Stimulated activated CD4-positive, alpha-beta T cell treated with anti-CD3 and anti-CD28 coated beads, Interleukin-1b, Interleukin-23, amount 100 ng/mL, for 4 hours (primary cell): ENCODE data around the gene OTUD1.
A peak's percentile ranks its signal among the peaks of the same experiment; 100 is the strongest.

Experiments used
- DNase-seq, 2 donors: peaks; one replicate each; pipeline ENCODE4 v3.0.0-alpha.2; 2020; ENCODE audit warnings: low read depth in 2 of 2

OTUD1 gene

DNA sequence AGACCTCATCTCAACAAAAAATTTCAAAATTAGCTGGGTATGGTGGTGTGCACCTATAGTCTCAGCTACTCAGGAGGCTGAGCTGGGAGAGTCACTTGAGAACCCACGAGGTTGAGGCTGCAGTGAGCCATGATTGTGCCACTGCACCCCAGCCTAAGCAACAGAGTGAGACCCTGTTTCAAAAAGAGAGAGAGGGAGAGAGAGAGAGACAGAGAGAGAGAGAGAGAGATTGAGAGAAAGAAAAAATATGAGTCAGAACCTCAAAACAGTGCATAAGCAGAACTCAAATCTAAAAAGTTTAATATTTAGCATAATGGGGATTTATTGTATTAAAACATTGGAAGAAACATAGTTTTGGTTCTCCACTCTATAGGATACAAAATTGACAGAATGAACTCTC, 17.5 kb upstream of the OTUD1 start:
- no peak for DNase-seq

DNA sequence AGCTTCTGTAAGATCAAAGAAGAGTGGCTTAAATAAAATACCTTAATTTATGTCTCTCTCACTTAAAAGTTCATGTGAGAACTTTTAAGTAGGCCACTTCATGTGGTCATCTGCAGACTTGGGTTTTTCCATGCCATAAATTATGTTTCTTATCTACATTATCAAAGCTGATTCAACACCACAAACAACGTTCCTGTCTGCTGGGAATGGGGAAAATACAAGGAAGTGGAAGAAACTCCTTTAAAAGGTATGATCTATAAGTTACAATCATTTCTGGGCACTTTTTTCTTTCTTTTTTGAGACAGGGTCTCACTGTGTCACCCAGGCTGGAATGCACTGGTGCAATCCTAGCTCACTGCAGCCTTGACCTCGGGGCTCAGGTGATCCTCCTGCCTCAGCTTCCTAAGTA, 16.9 kb upstream of the OTUD1 start:
- DNase-seq, result no peak

DNA sequence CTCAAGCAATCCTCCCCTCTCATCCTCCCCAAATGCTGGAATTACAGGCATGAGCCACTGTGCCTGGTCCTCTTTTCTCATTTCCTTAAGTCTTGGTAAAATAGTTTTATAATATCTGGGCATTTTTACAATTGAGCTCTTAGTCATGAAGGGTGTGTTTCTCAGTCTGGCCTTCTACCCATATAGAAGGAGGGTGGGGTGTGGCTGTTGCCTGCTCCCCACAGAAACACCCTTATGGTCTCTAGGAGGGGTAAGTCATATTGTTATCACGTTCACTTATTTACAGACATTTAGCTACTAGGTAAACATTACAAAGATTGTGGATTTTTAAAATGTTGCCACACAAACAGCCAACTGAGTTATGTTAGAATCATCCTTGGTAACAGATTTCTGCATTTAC, 6.7 kb upstream of the OTUD1 start:
- no peak for DNase-seq

DNA sequence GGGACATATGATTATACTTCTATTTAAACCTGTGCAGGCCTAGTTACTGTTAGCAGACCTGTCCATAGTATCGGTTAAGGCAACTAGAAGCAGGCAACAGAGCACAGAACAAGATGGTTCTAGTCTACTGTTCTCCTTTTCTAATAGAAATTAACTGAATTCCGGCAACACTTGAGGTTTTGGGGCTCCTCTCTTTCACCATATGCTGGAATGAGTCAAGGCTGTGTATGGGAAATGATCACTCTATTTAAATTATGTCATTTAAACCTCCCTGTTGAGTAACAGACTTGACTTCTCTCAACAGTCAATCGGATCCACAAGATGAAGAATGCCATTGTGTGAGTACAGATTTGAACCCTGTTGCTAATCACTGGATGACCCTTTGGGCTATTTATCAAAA, 6.2 kb upstream of the OTUD1 start:
- DNase-seq, result no peak

DNA sequence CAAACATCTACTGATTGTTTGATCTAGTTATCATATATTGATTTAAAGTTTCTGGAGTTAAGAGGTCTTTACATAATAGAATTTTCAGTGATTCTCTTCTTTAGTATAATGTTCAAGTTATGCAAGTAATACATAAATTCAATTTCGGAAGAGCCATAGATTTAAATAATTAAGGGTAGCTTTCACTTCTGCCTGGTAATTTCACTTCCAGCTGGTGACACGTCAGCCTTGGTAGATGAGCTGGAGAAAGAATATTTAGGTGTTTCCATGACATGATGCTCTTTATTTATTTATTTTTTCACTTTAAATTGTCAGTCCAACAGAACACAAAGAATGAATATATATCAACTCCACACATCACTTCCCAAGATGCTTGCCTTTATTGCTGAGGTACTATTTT, 5.2 kb upstream of the OTUD1 start:
- DNase-seq, result no peak

DNA sequence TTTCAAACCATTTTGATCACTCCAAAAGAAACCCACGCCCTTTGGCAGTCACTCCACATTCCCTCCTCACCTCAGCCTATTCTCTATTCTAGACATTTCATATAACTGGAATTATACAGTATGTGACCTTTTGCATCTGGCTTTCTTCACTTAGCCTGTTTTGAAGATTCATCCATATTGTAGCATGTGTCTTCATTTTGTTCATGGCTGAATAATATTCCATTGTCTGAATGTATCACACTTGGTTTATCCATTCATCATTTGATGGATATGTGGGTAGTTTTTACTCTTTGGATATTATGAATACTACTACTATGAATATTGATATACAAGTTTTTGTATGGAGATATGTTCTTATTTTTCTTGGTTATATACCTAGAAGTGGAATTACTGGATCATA, 3.5 kb upstream of the OTUD1 start:
- DNase-seq, result no peak

DNA sequence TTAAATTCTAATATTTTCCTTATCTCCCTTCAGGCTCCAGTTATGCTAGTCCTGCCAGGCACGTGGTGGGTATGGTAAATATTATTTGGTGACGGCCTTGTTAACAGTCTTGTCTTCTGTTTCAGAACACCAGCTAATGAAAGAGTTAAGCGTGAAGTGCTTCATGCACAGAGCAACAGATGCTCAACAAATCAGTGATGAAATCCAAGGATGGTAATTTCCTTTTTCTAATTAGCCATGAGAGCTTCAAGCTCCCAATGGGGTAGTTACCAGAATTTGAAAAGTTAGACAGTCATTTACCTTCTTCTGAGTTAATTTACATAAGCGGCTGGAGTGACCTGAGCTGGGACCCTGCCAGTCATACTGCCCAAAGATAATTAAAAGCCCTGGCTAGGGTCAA, 1.9 kb upstream of the OTUD1 start:
- no peak for DNase-seq

DNA sequence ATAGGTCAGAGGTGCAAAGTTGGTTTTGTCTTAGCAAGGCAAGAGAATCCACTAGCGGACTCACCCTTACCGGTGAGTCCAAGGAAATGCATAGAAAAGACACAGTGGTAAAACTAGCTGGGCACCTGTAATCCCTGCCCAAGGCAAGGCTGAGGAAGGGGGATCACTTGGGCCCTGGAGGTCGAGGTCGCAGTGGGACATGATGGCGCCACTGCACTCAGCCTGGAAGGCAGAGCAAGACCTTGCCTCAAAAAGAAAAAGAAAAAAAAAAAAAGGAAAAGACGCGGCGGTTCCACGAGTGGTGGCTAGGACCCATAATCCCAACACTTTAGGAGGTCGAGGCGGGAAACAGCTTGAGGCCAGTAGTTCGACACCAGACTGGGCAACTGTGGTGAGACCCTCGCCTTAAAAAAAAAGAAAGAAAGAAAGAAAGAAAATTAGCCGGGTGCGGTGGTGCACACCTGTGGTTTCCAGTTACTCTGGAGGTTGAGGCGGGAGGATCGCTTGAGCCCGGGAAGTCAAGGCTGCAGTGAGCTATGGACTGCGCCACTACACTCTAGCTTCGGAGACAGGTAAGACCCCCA, 820 bp upstream of the OTUD1 start:
- no peak for DNase-seq

DNA sequence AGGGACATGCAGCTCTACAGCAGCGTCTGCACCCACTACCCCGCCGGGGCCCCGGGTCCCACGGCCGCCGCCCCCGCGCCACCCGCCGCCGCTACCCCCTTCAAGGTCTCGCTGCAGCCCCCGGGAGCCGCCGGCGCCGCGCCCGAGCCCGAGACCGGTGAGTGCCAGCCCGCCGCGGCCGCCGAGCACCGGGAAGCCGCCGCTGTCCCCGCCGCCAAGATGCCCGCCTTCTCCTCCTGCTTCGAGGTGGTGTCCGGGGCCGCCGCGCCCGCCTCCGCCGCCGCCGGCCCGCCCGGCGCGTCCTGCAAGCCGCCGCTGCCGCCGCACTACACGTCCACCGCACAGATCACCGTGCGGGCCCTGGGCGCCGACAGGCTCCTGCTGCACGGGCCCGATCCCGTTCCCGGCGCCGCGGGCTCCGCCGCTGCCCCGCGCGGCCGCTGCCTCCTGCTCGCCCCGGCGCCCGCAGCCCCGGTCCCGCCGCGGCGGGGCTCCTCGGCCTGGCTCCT, 631 bp downstream of the OTUD1 start:
- no peak for DNase-seq

DNA sequence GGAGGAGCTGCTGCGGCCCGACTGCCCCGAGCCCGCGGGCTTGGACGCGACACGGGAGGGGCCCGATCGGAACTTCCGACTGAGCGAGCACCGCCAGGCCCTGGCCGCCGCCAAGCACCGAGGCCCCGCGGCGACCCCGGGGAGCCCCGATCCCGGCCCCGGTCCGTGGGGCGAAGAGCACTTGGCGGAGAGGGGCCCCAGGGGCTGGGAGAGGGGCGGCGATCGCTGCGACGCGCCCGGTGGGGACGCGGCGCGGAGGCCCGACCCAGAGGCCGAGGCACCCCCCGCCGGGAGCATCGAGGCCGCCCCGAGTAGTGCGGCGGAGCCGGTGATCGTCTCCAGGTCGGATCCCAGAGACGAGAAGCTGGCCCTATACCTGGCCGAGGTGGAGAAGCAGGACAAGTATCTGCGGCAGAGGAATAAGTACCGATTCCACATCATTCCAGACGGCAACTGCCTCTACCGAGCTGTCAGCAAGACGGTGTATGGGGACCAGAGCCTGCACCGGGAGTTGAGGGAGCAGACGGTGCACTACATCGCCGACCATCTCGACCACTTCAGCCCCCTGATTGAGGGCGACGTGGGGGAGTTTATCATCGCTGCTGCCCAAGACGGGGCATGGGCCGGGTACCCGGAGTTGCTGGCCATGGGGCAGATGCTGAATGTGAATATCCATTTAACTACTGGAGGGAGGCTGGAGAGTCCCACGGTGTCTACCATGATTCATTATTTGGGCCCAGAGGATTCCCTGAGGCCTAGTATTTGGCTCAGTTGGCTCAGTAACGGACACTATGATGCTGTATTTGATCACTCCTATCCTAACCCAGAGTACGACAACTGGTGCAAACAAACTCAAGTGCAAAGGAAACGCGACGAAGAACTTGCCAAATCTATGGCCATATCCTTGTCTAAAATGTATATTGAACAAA, 1.4 kb downstream of the OTUD1 start:
- peak in 1 of 2 donors; percentile 27 for DNase-seq

DNA sequence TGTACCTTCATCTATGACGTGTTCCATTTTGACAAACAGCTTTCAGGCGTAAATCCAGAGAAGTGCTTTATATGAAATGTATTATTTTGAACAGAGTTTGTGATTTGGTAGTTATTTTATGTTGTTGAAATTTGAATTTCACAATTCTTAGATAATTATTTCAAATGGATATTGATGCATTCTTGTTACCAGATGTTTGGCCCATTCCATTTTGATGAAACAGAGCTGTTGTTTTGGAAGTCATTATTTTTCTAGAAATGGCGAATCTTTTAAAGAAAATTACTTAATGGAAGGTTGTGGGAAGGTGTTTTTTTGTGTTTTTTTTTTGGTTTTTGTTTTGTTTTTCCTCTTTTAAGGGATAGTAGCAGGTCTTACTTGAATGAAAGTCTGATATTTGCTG, 2.4 kb downstream of the OTUD1 start:
- no peak for DNase-seq

DNA sequence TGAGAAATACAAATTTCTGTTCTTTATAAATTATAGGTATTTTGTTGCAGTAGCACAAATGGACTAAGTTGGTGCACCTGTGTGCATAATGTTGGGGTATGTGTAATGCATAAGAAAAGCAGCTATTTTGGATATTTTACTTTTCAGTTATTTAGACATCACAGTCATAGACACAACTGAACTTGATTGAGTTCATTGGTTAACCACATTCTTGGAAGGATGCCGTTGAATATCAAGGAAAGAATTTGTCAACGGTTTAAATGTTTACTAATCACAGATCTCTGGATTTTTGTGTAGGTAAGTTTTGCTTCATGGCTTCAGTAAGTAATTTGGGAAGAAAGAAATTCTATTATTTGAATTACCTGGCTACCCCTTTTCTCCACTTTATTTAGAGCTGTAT, 4.1 kb downstream of the OTUD1 start:
- no peak for DNase-seq

DNA sequence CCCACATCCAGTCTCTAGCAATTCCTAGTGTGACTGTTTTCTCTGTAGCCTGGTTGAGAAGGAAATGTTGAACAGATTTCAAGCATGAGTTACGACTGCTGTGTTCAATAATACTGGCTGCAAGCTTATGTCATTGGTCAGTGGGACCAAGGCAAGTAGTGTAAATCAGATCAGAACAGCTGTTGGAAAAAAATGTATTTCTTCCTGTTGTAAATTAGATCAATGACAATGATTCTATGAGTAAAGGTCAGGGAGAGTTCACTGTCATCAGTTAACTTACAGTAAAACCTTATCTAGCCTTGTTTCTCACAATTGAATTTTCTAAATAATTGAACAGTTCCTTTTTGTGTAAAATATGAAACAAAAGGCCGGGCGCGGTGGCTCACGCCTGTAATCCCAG, 6.7 kb downstream of the OTUD1 start:
- no peak for DNase-seq

DNA sequence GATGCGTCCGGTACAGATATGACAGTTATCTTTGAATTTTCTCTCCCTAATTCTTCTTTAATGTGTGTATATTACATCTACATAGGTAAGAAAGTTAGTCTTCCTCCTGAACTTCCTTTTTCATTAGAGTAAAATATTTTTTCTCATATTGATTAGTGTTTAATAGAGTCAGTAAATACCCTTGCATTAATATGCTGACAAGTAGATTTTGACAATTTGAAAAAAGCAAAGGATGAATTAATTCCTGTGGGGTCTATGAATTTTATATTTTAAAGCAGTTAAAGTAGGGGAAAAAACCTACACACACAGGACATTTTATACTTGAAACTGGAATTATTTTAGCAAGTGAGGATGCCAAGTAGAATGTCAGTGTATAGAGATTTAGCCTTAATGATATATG, 9.4 kb downstream of the OTUD1 start:
- DNase-seq, result no peak

DNA sequence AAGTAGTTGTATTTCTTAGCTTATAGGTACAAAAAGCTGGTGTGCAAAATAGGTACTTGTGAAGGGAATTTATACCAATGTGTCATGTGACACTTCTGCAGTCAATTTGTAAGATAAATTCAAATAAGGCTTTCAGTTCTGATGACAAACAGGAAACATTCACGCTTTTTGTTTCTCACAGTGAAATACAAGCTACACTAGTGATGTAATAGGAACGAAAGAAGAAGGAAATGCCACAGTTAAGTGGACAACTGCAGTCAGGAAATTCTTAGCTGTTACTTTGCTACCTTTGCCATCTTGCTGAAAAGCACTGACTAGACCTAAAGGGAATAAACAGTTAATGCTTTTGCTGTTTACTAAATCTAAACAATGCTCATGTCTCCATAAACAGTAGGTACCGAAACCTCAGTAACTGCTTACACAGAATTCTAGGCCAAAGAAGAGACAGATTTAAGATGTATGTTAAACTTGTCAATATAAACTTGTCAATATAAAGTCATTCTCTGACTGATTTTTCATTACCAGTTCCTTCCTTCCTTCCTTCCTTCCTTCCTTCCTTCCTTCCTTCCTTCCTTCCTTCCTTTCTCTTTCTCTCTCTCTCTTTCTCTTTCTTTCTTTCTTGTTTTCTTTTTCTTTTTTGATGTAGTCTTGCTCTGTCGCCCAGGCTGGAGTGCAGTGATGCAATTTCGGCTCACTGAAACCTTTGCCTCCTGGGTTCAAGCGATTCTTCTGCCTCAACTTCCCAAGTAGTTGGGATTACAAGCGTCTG, 10.1 kb downstream of the OTUD1 start:
- no peak for DNase-seq

DNA sequence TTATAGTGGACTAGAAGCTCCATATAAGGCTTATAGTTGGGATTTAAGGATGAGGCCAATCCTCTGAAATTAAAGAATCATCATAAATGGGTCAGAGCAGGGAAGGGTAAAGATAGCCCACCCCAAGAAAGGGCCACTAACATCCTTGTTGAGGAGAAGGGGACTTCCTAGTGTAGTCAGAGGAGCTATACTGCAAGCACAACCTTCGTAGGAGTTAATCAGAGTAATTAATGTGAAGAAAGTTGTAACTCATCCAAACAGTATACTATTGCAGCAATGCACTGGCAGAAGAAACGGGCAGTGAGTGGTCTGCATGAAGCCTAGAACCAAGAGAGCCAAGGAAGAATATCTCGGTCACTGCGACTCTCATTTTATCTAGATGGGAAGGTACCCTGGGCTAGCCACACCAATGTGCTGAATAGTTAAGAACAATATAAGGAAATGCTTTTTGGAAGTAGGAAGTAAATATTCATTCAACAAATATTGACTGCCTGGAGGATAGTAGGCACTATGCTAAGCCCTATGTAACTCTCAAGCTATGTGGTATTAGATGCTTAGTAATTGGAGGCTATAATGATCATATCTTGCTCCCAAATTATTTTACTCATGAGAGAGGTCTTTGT, 13.3 kb downstream of the OTUD1 start:
- no peak for DNase-seq

DNA sequence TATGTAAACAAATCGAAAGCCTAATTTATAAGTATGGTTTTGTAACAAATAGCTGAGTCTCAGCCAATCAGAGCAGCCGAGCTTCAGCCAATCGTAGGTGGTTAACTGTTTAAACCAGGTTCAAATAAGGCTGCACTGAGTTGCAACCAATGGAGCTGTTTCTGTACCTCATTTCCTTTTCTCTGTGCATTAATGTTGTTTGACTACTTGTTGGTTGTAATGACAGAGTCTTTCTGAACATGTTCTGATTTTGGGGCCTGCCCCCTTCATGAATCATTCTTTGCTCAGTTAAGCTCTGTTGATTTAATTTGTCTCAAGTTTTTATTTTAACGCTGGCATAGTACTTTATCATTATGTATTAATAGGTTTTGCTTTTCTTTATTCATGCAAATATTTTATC, 14.6 kb downstream of the OTUD1 start:
- DNase-seq, result no peak

DNA sequence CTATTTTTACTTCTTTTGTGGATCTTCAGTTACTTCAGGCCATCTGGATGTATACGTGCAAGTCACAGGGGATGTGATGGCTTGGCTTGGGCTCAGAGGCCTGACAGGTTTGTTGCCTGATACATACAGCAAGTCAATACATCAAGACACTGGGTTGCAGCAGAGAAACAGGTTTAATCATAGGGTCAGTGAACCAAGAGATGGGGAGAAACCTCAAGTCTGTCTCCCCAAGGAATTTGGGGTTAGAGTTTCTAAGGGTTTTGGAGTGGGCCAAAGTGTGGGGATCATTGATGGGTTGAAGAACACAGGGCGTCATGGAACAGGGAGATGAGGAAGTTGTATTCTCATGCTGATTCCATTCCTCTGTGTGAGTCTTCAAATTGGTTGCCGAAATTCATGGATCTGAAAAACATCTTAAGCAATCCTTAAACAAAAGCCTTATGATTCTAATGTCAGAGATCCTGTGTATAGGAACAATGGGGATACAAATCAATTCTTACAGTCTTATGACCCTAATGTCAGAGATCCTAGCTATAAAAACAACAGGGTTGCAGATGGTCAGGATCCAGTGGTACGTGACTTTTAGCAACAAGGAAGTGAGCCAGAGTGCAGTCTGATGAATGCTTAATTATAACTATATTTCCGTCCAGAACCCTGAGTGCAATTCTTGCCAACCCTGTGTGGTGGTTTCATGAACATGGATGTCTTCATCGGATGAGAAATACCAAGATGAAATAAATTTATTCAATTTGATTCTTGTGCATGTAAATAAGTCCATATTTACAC, 18.9 kb downstream of the OTUD1 start:
- no peak for DNase-seq

DNA sequence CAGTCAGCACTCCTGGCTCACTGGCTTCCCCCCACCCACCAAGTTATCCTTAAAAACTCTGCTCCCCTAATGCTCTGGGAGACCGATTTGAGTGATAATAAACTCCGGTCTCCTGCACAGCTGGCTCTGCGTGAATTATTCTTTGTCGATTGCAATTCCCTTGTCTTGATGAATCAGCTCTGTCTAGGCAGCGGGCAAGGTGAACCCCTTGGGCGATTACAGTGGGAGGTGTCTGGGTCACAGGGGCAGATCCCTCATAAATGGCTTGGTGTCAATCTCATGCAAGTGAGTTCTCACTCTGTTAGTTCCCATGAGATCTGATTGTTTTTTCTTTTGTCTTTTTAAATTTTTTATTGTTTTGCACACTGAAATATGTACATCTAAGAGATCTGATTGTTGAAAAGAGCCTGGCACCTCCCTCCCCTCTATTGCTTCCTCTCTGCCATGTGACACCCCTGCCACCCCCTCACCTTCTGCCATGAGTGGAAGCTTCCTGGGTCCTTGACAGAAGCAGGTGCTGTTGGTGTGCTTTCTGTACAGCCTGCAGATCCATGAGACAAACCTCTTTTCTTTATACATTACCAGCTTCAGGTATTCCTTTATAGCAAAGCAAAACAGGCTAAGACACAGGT, 20.5 kb downstream of the OTUD1 start:
- no peak for DNase-seq

DNA sequence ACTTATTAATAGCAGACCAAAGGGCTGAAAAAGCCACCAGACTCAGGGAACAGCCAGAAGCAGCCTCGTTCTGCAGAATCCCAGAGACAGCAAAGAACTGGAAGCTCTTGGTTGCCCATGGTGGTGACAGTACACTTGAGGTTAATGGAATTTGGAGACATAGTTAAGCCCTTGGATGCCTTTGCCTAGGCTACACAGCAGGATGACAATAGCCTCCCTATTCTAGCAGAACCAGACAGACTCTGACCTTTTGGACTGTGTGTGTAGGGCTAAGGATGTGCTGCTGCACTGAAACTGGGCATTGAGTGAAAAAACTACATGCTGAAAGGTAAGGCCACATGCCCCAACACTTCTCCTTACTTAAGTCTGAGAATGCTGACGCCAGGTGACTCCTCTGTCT, 22.7 kb downstream of the OTUD1 start:
- no peak for DNase-seq

DNA sequence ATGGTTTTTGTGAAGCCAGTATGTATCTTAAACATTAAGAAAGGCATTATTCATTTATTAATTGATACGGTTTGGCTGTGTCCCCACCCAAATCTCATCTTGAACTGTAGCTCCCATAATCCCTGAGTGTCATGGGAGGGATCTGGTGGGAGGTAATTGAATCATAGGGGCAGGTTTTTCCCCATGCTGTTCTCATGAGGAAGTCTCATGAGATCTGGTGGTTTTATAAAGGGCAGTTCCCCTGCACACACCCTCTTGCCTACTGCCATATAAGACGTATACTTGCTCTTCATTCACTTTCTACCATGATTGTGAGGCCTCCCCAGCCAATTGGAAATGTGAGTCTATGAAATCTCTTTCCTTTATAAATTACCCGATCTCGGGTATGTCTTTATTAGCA, 28.1 kb downstream of the OTUD1 start:
- DNase-seq, result no peak
